8988T (cell line): ENCODE results near the gene NUDT8.
"Not testable (repeated sequence)": the region's sequence is repeated elsewhere in the genome, so short reads cannot be mapped to it uniquely, and the experiment has no call there.

Experiments
- DNase-seq: peaks from one replicate; pipeline ENCODE4 v3.0.0; 2011

The NUDT8 gene

GRCh38 chr11:67629386-67630227 is at the start of gene NUDT8:
Gene NUDT8, minus strand, starts transcription at chr11:67629937. Its CDS starts 26 bp downstream, at chr11:67629911.
- peak; percentile 89 for DNase-seq

DNA sequence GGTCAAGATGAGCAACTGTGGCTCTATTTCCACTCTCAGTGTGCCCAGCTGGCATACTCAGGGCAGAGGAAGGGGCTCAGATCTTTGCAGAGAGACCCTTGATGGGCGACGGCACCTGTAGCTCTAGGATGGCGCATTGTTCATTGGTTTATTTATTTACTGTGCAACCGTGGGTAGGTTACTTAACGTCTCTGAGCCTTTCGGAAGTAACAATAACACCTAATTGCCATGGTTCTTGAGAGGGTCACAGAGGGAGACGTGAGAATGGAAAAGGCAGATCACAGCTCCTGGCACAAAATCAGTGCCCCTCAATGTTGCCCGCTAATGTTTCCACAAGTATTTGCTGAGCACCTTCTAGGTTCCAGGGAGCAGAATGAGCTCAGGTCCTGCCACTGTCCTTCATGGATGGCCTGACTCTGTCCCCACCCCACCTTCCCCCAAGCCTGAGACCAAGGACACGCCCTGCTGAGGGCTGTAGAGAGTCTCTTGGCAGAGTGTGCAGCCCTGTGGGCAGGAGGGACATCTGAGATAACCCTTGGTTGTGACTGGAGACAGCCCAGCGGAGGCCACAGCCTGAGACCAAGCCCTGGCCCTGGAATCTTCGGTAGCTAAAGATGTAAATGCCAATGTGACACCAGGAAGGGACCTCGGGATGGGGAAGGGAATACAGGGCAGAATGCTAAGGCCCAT is 45.5 kb upstream of the NUDT8 start:
- no peak for DNase-seq

DNA sequence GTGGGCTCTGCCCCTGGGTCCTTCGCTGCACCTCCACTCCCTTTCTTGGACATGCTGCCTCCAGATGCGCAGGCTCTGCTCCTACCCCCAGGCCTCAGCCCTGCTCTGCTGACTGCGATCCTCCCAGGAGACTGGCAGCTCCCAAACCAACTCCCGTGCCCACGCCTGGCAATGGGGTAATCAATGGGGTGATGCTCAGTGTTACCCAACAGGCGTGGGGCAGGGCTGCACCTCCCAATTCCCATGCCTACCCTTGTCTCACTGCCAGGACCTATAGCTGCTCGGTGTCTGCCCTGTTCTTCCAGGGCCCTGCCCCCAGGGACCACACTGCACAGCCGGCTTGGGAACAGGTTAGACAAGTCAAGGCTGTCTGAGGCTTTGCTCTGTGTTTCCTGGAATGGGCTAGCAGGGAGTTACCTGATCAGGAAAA is 44.7 kb upstream of the NUDT8 start, which contains the start of gene ALDH3B2:
ALDH3B2 (minus strand) TSS at position 182 of the 430 bp plus-strand sequence. CDS start 7,688 bp downstream, outside the sequence.
- DNase-seq: no peak

DNA sequence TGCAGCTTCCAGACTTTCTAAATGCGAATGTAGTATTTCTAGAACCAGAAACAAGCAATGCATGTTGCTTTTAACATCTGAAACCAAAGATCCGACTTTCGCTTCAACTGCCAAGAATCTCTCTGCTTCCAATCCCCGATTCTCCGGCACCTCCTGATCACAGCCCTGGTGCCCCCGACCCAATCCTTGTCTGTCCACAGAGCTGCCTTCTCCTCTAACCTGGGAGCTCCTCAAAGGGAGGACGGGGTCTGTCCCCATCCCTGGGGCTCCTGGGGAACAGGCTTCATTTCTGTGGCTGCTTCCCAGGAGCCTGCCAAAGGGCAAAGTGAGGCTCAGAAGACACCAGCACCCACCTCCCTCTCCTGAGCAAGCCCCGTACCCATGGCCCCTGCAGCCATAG is 44.2 kb upstream of the NUDT8 start:
- DNase-seq: no peak

- DNase-seq: no peak
Observed at GRCh38 chr11:67673358-67673757, 43.6 kb upstream of the NUDT8 start.

GRCh38 chr11:67671211-67671520 is 41.4 kb upstream of the NUDT8 start:
- no peak for DNase-seq

DNA sequence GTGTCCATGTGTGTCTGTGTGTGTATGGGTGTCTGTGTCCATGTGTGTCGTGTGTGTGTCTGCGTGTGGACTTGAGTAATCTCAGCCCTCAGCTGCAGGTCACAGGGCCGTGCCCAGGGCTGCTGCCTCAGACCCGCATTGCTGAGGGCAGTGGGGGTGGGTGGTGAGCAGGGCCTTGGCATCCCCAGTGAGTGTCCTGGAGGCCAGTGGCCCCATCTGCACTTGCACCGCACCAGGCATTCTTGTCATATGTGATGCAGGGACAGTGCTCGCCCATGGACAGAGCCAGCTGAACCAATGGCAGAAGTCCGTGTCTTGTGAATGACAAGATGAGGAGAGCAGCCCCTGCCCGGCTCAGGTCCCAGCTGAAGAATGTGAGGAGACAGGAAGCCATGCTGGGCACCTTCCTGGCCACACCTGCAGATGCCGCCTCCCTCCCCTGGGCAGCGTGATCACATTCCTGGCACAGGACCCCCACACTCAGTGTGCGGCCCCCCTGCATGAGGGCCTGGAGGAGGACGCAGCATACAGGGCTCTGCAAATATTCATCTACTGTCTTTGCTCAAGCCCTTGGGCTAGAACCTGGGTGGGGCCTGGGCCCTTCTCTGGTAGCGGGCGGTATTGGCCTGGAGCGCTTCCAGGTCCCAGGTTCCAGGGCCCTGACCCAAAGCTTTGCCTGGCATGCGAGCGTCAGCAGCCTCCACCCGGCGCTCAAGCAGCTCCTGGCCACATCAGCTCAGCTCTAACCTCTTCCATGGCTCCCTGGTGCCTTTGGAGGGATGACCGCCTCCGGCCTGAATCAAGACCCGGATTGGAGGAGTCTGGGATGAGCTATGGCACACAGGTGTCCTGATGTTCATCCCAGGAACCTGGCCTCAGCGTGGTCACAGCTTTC is 40.8 kb upstream of the NUDT8 start:
- no peak for DNase-seq

- DNase-seq: no peak
Observed at GRCh38 chr11:67668192-67668551, 38.4 kb upstream of the NUDT8 start.

GRCh38 chr11:67667490-67668191 is 37.9 kb upstream of the NUDT8 start:
- no peak for DNase-seq

DNA sequence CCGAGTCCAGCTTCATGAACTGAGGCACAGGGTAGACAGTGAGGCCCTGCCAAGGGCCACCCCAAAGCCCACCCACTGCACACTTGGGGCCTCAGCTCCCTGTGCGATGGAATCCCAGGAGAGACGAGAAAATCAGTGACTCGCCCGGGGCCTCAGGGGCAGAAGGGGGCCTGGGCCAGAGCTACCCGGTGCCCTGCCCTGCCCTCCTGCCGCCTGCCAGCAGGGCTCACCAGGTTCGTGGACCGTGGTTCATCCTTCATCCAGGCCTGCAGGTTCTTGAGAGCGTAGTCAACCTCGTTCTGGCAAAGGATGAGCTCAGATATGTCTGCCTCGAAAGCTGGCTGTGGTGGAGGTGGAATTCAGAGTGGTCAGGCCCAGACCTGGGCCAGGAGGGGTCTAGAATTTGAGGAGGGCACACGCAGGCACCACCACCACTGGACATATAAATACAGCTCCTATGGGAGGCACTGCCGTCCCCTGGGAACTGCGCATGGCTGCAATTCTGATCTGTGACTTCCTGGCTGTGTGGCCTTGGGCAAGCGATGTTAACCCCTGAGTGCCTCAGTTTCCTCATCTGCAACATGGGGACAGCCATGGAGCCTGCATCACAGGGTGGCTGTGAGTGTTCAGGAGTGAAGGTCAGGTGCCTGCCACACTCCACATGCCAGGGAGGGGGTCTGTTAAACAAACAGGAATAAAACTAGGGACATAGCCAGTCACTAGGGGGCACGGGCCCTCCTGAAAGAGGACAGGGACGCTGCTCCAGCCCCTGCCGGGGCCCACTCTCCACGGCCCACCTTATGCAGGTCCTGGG is 37.1 kb upstream of the NUDT8 start:
- DNase-seq: no peak

- DNase-seq: no peak
Observed at GRCh38 chr11:67666303-67666645, 36.5 kb upstream of the NUDT8 start.

DNA sequence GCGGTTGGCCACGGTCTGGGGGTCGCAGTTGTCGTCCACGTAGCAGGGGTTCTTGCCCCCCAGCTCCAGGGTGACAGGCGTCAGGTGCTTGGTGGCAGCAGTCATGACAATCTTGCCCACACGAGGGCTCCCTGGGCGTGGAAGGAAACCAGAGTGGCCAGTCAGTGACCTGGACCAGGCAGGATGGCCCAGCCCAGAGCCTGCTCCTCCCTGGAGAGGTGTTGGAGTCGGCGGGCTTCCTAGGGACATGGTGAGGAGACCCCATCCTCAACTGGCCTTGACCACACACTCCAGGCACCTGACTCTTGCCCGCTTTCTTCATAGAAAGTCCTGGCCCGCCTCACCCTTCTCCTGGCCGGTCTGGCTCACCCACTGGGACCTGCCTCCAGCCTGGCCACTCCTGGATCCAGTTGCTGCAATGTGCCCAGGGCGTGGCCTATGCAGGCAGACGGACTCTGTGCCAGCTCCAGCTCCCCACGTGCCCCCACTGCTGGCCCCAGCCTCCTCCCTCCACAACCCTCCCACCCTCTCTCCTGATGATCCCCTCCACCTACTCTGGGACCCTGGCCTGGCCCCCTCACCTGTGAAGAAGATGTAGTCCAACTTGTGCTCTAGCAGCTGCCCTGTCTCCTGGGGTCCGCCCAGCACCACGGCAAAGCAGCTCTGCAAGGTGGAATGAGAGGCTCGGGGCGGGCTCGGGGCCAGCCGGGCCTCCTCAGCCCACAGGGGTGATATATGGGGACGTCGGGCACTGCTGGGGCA is 36.0 kb upstream of the NUDT8 start:
- DNase-seq: no peak

DNA sequence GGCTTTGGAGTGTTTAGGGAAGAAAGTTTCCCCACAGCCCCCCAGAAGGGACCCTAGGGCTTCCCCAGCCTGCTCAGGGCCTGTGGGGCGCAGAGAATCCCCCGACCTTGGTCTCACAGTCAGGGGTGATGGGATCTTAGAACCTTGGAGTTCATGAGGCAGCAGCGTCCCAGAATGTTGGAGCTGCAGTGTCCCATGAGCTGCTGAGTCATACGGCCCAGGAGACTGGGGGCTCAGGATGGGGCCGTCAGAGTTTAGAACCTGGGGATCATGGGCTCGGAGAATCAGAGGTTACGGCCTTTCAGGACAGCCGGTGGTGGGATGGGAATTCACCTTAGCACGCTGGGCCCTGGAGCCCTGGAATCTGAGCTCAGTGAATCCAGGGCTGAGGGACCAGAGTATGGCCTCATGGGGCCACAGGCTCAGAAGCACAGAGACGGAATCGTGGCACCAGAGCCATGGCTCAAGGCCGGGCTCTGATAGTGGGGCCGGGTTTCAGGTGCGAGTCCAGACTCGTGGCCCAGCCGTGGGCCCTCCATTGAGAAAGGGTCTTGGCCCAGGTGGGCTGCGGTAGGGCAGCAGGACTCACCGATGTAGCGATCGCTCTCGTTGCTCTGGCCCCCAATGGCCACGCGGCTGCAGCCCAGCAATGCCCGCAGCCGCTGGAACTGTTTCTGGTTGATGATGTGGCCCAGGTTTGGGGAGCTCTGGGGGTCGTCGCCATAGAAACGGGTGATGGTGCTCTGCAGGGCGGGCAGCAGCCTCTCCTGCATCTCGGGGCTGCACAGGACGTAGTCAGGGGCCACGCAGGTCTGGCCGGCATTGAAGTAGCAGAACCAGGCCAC is 35.2 kb upstream of the NUDT8 start:
- DNase-seq: no peak

DNA sequence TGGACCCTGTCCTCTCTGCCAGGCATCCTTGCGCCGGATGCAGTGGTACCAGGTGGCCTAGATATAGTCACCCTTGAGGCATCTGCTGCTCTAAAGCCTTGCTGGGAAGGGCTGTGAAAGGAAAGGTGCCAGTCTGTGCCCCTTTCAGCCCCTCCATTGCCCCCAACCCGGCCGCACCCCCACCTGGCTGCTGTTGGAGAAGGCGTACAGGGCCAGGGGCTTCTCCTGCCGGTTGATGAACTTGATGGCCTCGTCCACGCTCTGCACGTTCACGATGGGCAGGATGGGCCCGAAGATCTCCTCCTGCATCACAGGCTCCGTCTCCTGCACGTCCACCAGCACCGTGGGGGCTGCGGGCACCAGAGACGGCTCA is 34.5 kb upstream of the NUDT8 start:
- no peak for DNase-seq

DNA sequence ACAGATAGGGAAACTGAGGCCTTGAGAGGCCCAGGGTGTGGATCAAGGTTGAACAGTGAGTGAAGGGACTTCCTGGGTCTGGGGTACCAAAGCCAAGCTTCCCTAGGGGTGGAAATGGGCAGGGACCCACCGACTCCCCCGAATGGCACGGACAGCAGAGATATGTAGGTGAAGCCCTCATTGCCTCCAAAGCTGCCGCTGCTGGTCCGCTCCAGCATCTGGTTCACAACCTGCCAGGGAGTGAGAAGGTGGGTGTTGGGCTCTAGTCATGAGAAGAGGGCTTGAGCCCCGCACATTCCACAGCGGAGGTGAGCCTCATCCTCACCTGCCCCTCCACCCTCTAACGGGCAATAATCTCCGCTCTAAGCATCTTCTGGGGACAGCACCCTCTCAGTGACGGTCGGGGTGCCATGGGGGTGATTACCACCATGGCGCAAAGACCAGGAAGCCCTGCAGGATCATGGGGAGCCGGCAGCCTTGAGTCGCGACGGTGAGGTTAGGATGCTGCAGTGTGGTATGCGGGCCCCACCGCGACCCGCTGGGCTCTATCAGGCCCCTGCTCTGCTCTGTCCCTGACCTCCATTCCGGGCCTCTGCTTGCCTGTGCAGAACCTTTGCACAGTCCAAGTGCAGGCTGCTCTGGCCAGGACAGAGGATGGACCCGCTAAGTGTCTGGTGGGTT is 33.9 kb upstream of the NUDT8 start:
- no peak for DNase-seq

DNA sequence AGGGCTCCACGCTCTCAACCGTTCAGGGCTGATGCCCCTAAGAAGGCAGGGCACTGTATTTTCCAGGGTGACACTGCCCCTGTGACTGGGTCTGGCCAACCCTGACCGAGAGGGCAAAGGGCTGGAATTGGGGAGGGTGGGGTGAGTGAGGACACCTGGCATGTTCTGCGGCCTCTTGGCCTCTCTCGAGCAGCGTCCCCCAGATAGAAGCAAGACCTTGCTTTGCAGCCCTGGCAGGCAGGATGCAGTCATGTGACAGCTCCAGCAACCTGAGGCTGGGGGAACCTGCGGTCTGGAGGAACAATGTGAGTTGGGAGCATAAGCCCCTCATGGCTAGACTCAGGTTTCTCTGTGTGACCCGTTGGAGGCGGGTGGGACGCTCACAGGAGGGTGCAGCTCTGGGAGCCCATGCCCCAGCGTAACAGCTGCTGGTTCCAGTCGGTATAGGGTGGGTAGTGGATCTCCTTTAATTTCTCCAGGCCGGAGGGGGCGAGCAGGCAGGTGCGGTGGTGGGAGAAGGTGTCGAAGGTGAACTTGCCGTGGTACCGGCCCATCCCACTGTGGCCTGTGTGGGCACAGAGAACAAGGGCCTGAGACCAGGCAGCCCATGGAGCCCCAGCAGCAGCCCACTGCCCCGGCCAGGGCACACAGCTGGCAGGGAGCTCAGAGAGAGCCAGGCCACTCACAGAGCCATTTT is 33.2 kb upstream of the NUDT8 start:
- DNase-seq: no peak

GRCh38 chr11:67662142-67662834 is 32.6 kb upstream of the NUDT8 start:
- no peak for DNase-seq

- not testable (repeated sequence) for DNase-seq
Observed at GRCh38 chr11:67660752-67661151, 31.0 kb upstream of the NUDT8 start.
